Epithelial cell of proximal tubule (primary cell): ENCODE results near the gene ZNF493. TPM values are rescaled to one million over a fixed set of nuclear protein-coding genes. Genes with fewer than 3 reads are reported as not detected.

Experiments used
- DNase-seq: peaks from one replicate; pipeline ENCODE4 v3.0.0-alpha.2; 2011; ENCODE audit warnings: low read depth
- H3K4me3 ChIP-seq: 2 replicates; pipeline ENCODE4 v1.5.1; 2011; ENCODE audit warnings: low read depth, mild to moderate bottlenecking, low read length
- total RNA-seq: library from RNA; depleted of rRNA; stranded (reverse); fragments of >200 nt; gene quantifications from 2 replicates; pipeline ENCODE4 v1.2.3, GENCODE V29; 2015
- TF ChIP-seq, protein P1 (sequence below): conservative IDR thresholded peaks from 2 replicates; pipeline ENCODE4 v1.5.1; 2012; ENCODE audit warnings: low read depth, mild to moderate bottlenecking, low read length

The ZNF493 gene
- total RNA-seq, 1 donor from 2014 or later, result 6.2 TPM

DNA sequence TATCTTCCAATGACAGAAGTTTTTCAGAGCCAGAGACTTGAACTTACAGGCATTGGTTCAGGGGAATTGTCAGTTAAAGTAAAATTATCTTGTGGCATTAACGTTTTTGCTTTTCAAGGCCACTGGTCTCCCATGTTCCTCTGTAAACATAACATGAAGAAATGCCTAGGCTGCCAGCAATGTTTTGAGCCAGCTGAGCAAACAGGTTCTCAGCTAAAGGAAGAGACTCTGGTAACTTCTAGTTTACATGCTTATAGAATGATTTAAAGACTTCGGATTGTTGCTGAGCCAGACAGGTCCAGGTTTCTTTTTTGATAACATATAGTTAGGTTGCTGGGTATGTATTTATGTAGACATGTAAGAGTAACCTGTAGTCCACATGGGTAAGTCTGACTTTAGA is 35.7 kb downstream of the ZNF493 start:
- TF ChIP-seq, protein P1, sequence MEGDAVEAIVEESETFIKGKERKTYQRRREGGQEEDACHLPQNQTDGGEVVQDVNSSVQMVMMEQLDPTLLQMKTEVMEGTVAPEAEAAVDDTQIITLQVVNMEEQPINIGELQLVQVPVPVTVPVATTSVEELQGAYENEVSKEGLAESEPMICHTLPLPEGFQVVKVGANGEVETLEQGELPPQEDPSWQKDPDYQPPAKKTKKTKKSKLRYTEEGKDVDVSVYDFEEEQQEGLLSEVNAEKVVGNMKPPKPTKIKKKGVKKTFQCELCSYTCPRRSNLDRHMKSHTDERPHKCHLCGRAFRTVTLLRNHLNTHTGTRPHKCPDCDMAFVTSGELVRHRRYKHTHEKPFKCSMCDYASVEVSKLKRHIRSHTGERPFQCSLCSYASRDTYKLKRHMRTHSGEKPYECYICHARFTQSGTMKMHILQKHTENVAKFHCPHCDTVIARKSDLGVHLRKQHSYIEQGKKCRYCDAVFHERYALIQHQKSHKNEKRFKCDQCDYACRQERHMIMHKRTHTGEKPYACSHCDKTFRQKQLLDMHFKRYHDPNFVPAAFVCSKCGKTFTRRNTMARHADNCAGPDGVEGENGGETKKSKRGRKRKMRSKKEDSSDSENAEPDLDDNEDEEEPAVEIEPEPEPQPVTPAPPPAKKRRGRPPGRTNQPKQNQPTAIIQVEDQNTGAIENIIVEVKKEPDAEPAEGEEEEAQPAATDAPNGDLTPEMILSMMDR, result no peak
- H3K4me3 ChIP-seq, result no peak overlapping the region
- DNase-seq, result no peak

DNA sequence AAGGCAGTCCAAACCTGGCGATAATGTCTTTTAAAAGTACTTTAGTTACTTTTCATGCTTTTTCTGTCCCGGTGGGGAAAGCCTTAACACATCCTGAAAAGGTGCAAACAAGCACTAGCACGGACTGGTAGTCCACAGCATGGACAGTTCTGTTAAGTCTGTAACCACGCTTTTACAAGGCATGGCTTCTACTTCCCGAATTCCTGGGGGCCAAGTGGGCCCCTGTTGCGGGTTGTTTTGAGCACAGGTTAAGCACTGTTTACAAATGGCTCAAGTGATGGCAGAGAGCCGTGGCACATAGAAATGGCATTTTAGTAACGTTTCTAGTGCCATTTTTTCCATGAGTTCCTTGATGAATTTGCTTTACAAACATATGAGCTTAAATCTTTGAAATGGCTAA is 37.6 kb downstream of the ZNF493 start:
- no peak for DNase-seq
- TF ChIP-seq, protein P1, result no peak
- H3K4me3 ChIP-seq, result no peak overlapping the region

DNA sequence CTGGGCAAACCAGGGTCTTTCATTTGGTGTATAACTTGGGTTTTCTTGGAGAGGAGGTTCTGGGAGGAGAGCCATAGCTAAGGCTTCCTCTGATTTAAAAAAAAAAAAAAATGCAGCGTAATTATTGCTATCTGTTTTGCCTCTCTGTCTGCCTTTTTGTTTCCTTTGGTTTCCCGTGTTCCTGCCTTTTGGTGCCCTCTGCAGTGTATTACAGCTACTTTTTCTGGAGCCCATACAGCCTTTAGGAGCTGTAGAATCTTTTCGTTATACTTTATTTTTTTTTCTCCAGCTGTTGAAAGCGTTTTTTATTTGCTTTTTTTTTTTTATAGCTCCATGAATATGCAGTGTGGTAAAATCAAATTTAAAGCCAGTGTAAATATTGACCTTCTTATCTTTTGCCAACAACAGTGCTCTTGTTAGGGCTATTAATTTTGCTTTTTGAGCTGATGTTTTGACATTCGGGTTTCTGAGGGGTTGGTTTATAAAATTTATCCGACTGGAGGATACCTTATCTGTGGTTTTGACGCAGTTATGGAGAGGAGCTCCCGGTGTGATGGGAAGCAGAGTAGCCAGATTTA is 38.1 kb downstream of the ZNF493 start:
- DNase-seq, result no peak
- TF ChIP-seq, protein P1, result no peak

DNA sequence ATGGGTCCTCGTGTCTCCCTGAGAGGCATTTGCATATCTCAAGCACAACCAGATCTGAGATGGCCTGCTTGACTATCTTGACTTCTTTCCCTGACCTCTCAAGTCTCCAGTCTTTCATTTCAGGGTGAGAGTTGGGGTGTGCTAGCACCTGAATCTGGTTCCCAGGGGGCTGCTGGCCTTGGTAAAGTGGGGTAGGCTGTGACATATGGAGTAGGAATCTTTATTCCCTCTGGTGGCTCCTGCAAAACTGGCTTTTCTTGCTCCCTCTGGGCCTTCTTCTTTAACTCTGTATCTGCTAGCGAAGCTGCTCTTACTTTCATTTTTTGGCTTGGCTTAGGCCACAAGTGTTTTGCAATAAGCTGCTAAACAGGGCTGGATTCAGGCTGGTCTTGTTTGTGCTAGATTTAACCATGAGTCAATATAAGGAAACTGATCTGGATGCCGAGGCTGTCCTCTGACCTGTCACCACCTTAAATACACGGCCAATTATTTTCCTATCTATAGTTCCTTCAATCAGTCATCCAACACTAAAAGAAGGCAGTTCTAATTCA is 42.3 kb downstream of the ZNF493 start:
- TF ChIP-seq, protein P1, result no peak
- no peak for DNase-seq

More for the DNA sequence above, 38.1 kb downstream of the ZNF493 start:
- no peak overlapping the region for H3K4me3 ChIP-seq

DNA sequence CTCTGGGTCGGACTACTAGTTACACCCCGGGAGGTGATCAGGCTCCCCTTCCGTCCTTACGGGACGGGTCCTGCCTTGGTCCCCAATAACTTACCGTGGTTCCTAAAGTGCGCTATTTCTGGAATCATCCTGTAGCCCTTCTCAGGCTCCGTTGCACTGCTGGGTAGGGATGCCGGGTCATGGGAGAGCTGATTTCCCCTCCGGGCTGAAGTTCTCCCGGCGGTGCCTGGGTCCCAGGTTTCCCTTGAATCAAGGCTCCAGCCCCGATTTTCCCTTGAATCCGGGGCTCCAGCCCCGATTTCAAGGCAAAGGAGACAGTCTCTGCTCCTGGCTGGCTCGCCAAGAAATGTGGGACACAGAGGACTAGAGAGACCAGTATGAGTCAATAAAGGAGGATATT is 43.4 kb downstream of the ZNF493 start:
- no peak overlapping the region for H3K4me3 ChIP-seq

More for the DNA sequence above, 42.3 kb downstream of the ZNF493 start:
- H3K4me3 ChIP-seq, result no peak overlapping the region

DNA sequence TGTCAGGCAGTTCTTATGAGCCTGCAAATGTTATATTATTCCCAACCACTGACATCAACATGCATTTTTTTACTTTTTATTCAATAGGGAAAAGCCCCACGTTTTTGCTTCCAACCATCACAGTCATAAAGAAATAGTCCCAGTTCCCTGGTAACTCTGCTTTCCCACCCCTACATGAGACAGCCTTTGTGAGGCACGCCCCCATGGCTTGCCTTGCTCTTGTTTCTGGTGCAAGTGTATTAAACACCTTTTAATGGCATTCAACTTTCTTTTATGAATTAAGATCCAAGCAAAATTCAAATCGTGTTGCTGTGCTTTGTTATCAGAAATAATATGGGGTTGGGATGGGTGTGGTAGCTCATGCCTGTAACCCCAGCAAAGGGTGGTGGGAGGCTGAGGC is 54.3 kb downstream of the ZNF493 start:
- TF ChIP-seq, protein P1, result no peak
- no peak overlapping the region for H3K4me3 ChIP-seq
- no peak for DNase-seq

More for the DNA sequence above, 43.4 kb downstream of the ZNF493 start:
- TF ChIP-seq, protein P1, result no peak
- no peak for DNase-seq

DNA sequence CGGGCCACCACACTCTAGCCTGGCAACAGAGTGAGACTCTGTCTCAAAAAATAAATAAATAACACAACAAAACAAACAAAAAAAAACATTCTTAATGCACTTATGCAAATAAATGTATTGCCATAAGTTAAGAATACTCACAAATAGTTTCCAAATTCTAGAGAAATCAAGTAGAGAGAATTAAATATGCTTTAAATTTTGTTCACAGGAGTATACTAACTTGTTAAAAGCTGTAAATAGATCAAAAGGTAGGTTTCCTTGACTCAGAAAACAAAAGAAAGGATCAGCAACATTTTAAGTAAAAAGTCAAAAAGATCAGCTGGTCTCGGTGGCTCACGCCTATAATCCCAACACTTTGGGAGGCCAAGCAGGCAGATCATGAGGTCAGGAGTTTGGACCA is 58.0 kb downstream of the ZNF493 start:
- H3K4me3 ChIP-seq, result no peak overlapping the region
- TF ChIP-seq, protein P1, result no peak
- no peak for DNase-seq
